Nephron progenitor cell (in vitro differentiated cells): ENCODE data around the gene TIMM8B.

Experiments used
- DNase-seq: peaks from one replicate; pipeline ENCODE4 v3.0.0; 2021
- H3K27ac Mint-ChIP-seq: 2 replicates; pipeline ENCODE4 v1.8.0; 2021; ENCODE audit warnings: mild to moderate bottlenecking, moderate library complexity, mixed read lengths
- H3K27me3 Mint-ChIP-seq: 2 replicates; pipeline ENCODE4 v1.8.0; 2021; ENCODE audit warnings: mild to moderate bottlenecking, low read depth, mixed read lengths; ENCODE audit not compliant: poor library complexity
- H3K36me3 Mint-ChIP-seq: 2 replicates; pipeline ENCODE4 v1.8.0; 2021; ENCODE audit warnings: low read depth, mixed read lengths
- H3K4me1 Mint-ChIP-seq: 2 replicates; pipeline ENCODE4 v1.8.0; 2021; ENCODE audit warnings: mixed read lengths
- H3K4me3 Mint-ChIP-seq: 2 replicates; pipeline ENCODE4 v1.8.0; 2021; ENCODE audit warnings: mild to moderate bottlenecking, moderate library complexity, mixed read lengths
- H3K9me3 Mint-ChIP-seq: 2 replicates; pipeline ENCODE4 v1.8.0; 2021; ENCODE audit warnings: mild to moderate bottlenecking, moderate library complexity, mixed read lengths
- CTCF ChIP-seq: fragments of 200-600 bp; sonication (generic); IDR thresholded peaks from 2 replicates; pipeline ENCODE4 v1.5.0; 2021; ENCODE audit warnings: antibody characterized with exemption

Gene TIMM8B

GRCh38 chr11:112113539-112114457 is 27.2 kb upstream of the TIMM8B start:
- no peaks in the 10 kb centered on the region for H3K27me3 Mint-ChIP-seq
- DNase-seq: peak; percentile 14
- TF ChIP-seq CTCF: peak; percentile 61
- peaks cover 30% of the 10 kb centered on the region for H3K9me3 Mint-ChIP-seq
- no peak overlapping the region for H3K27ac Mint-ChIP-seq
- H3K4me3 Mint-ChIP-seq: no peak overlapping the region
- H3K36me3 Mint-ChIP-seq: peaks cover 24% of the 10 kb centered on the region
- H3K4me1 Mint-ChIP-seq: no peaks in the 10 kb centered on the region

- Mint-ChIP-seq H3K36me3 (peaks cover 6% of the 10 kb centered on the region), H3K27ac (no peak overlapping the region), H3K9me3 (peaks cover 9% of the 10 kb centered on the region), H3K4me3 (no peak overlapping the region), H3K4me1 (no peaks in the 10 kb centered on the region), H3K27me3 (no peaks in the 10 kb centered on the region)
- TF ChIP-seq CTCF: no peak
- no peak for DNase-seq
Measured at GRCh38 chr11:112106070-112106469, 19.5 kb upstream of the TIMM8B start.

- no peaks in the 10 kb centered on the region for H3K27me3 Mint-ChIP-seq
- DNase-seq: no peak
- H3K4me1 Mint-ChIP-seq: no peaks in the 10 kb centered on the region
- no peaks in the 10 kb centered on the region for H3K9me3 Mint-ChIP-seq
- H3K36me3 Mint-ChIP-seq: no peaks in the 10 kb centered on the region
- no peak for TF ChIP-seq CTCF
- no peak overlapping the region for H3K27ac Mint-ChIP-seq
- no peak overlapping the region for H3K4me3 Mint-ChIP-seq
Measured at GRCh38 chr11:112103446-112103845, 16.9 kb upstream of the TIMM8B start.

GRCh38 chr11:112100462-112100861 is 13.9 kb upstream of the TIMM8B start:
- Mint-ChIP-seq H3K36me3 (peaks cover 7% of the 10 kb centered on the region), H3K4me3 (no peak overlapping the region), H3K9me3 (no peaks in the 10 kb centered on the region), H3K27ac (peak overlapping the region; percentile 27), H3K4me1 (no peaks in the 10 kb centered on the region), H3K27me3 (no peaks in the 10 kb centered on the region)
- TF ChIP-seq CTCF: no peak
- no peak for DNase-seq

- TF ChIP-seq CTCF: no peak
- H3K4me3 Mint-ChIP-seq: no peak overlapping the region
- DNase-seq: no peak
- H3K9me3 Mint-ChIP-seq: no peaks in the 10 kb centered on the region
- H3K4me1 Mint-ChIP-seq: no peaks in the 10 kb centered on the region
- no peaks in the 10 kb centered on the region for H3K27me3 Mint-ChIP-seq
- H3K27ac Mint-ChIP-seq: no peak overlapping the region
- peaks cover 16% of the 10 kb centered on the region for H3K36me3 Mint-ChIP-seq
Measured at GRCh38 chr11:112097734-112098528, 11.4 kb upstream of the TIMM8B start.
